Measurements from ENCODE around the gene ME1. TPM values are rescaled to one million over a fixed set of nuclear protein-coding genes. Genes with fewer than 3 reads are reported as not detected.
"Not testable (repeated sequence)": the region's sequence is repeated elsewhere in the genome, so short reads cannot be mapped to it uniquely, and the experiment has no call there.

ME1 gene
- total RNA-seq, 1 experiment from 2014 or later, result not detected

DNA sequence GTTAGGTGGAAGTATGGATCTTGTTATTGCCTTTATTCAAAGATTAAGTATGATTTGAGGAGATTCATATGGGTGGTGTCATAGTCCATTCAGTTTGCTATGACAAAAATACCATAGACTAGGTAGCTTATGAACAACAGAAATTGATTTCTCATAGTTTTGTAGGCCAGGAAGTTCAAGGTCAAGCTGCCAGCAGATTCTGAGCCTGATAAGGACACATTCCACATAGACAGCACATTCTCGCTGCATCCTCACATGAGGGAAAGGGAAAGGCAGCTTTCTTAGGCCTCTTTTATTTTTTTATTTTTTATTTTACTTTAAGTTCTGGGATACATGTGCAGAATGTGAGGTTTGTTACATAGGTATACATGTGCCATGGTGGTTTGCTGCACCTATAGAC is 27.7 kb downstream of the ME1 start:
- Histone ChIP-seq H3K27ac (no peak overlapping the region), H3K9me3 (replicated peaks) (no peaks in the 10 kb centered on the region), H3K27me3 (no peaks in the 10 kb centered on the region), H3K36me3 (no peaks in the 10 kb centered on the region), H3K4me3 (no peak overlapping the region), H3K4me1 (no peaks in the 10 kb centered on the region)
- DNase-seq, result no peak

DNA sequence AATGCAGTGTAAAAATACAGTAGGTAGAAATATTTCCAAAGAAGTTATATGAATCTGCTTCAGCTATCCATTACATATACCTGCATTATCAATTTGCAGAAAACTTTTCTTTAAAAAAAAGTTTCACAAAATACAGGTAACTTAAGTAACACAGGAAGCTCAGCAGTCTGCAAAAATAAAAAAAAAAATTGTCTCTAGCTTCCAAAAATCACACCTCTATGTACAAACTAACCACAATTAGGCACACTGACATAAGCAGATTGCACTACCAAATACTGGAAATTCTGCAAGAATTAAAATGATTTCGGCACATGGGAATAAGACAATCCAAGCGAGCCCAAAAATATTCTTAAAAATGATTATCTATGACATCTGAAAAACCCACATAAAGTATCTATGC is 41.2 kb downstream of the ME1 start:
- Histone ChIP-seq H3K27me3 (0 out of 2 replicates have a peak, but pooled peaks cover 2% of the 10 kb centered on the region), H3K4me1 (no peaks in the 10 kb centered on the region), H3K27ac (no peak overlapping the region), H3K36me3 (no peaks in the 10 kb centered on the region), H3K4me3 (no peak overlapping the region), H3K9me3 (replicated peaks) (no peaks in the 10 kb centered on the region)
- DNase-seq, result no peak

DNA sequence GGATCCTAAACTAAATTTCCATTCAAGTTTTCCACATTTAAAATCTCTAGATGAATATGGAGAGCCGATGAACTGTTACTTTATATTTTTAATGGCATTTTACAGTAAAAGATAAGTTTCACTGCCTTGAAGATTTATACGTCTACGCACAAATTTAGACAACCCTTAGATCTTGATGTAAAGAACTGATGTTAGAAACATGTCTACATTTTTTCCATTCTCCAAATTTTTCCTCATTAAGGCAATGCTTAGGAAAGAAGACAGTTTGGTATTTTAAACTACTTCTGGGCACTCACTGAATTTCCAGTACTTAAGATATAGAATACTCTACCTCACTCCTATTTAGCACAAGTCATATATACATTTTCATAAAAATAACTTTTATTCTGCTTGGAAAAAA is 45.4 kb downstream of the ME1 start:
- no peaks in the 10 kb centered on the region for H3K27me3 ChIP-seq
- DNase-seq, result no peak
- no peak overlapping the region for H3K27ac ChIP-seq
- H3K9me3 ChIP-seq (replicated peaks), result no peaks in the 10 kb centered on the region
- no peak overlapping the region for H3K4me3 ChIP-seq
- H3K36me3 ChIP-seq, result no peaks in the 10 kb centered on the region
- H3K4me1 ChIP-seq, result no peaks in the 10 kb centered on the region

DNA sequence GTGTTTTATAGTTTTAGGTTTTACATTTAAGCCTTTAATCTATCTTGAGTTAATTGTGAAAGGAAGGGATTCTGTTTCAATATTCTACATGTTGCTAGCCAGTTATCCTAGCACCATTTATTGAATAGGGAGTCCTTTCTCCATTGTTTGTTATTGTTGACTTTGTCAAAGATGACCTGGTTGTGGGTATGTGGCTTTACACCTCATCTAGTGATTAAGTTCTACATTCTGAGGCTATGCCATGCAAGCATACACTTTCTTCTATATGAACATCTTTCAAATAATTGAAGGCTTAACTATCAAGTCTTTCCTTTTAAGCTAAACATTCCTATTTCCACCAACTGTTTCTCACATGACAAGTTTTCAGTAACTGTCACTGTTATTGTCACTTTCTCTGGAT is 46.1 kb downstream of the ME1 start:
- Histone ChIP-seq H3K4me1 (no peaks in the 10 kb centered on the region), H3K27ac (no peak overlapping the region)

DNA sequence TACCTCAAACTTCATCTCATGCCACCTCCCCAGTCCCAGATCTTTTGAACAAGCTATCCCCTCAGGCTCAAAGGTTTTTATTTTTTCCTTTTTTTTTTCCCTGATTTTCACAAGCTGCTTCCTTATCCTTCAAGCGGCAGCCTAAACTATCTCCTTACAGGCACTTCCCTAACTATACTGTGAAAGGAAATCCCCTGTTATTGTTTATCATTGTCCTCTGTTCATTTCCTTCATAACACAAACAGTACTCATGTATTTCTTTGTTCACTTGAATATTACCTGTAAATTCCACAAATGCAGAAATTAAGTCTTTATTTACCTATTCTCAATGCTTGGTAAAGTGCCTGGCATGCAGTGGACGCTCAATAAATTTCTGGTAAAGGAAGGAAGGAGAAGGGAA is 48.9 kb downstream of the ME1 start:
- DNase-seq, result no peak
- no peaks in the 10 kb centered on the region for H3K9me3 ChIP-seq (replicated peaks)
- no peaks in the 10 kb centered on the region for H3K36me3 ChIP-seq
- H3K4me3 ChIP-seq, result no peak overlapping the region
- no peaks in the 10 kb centered on the region for H3K27me3 ChIP-seq
- H3K27ac ChIP-seq, result no peak overlapping the region
- no peaks in the 10 kb centered on the region for H3K4me1 ChIP-seq

More for the DNA sequence above, 46.1 kb downstream of the ME1 start:
- DNase-seq, result no peak
- Histone ChIP-seq H3K9me3 (replicated peaks) (no peaks in the 10 kb centered on the region), H3K4me3 (no peak overlapping the region), H3K27me3 (no peaks in the 10 kb centered on the region), H3K36me3 (no peaks in the 10 kb centered on the region)

DNA sequence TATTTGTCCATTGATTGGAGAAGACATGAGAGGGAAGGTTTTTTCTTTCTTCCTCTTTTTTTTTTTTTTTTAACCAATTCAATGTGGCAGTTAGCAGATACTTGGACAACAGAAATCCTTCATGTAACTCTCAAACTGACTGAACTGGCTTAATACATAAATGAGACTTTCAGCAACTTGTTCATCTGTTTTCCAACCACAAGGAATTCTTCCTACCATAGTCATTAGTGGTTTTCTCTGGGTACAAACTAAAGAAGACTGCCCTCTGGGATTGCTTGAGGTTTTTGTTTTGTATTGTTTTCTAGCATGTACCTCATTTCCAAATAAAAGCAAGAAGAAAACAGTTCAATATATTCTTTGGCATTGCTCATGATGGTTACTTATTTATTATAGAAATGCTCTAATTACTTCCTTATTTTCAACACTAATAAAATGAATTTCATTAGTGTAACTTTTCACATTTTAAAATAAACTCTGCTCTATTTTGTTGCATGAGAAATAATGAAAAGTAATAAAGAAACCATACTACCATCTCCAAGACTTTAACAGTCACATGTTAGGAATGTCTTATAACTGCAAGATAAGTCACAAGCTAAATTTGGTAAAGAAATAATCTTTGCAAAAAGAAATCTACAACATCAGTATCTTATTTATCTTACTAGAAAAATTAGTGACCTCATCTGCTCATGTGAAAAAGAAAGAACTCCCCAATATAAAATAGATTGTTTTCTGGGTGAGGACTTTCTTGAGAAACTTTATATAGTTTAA is 52.0 kb downstream of the ME1 start:
- Histone ChIP-seq H3K36me3 (no peaks in the 10 kb centered on the region), H3K9me3 (replicated peaks) (no peaks in the 10 kb centered on the region), H3K4me1 (no peaks in the 10 kb centered on the region), H3K27me3 (no peaks in the 10 kb centered on the region), H3K27ac (no peak overlapping the region), H3K4me3 (no peak overlapping the region)
- DNase-seq, result no peak

DNA sequence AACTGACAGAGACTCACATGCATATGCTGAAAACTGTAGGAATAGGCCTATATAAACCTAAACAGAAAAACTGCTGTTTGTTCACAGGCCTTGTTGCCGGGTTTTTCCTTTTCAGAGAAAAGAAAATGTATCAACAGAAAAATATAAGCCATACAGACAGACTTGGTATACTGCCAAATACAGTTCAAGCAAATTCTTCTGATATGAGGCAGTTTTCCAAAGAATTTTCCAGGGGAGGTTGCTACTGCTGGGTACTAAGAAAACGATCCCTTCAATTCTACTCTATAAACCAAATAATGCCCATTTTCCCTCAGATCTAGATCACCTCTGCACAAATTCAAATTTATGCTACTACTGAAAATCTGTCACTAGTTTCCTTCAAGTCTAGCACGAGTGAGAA is 59.4 kb downstream of the ME1 start:
- H3K27me3 ChIP-seq, result no peaks in the 10 kb centered on the region
- DNase-seq, result no peak

DNA sequence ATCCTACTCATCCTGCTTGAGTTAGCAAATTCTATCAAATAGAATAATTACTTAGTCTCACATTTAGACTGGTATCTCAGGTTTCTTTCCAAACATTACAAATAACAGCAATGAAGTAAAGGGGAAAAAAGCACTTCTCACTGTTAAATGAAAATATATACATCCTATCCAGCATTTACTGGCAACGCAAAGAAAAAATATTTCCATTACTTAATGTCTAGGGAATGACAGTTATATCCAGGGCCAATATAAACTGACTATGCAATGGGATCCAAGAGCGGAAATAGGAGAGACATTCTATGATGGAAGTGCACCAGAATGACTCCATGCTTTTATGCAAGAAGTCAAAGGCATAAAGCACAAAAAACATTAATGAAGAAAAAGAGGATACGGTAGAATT is 60.3 kb downstream of the ME1 start:
- H3K36me3 ChIP-seq, result no peaks in the 10 kb centered on the region
- H3K4me1 ChIP-seq, result no peaks in the 10 kb centered on the region
- 0 out of 2 replicates have a peak, but pooled peaks cover 2% of the 10 kb centered on the region for H3K27me3 ChIP-seq
- H3K9me3 ChIP-seq (replicated peaks), result no peaks in the 10 kb centered on the region
- no peak for DNase-seq
- H3K27ac ChIP-seq, result no peak overlapping the region
- H3K4me3 ChIP-seq, result no peak overlapping the region

More for the DNA sequence above, 59.4 kb downstream of the ME1 start:
- H3K36me3 ChIP-seq, result no peaks in the 10 kb centered on the region
- no peak overlapping the region for H3K27ac ChIP-seq
- H3K4me1 ChIP-seq, result no peaks in the 10 kb centered on the region
- H3K9me3 ChIP-seq (replicated peaks), result no peaks in the 10 kb centered on the region
- no peak overlapping the region for H3K4me3 ChIP-seq

DNA sequence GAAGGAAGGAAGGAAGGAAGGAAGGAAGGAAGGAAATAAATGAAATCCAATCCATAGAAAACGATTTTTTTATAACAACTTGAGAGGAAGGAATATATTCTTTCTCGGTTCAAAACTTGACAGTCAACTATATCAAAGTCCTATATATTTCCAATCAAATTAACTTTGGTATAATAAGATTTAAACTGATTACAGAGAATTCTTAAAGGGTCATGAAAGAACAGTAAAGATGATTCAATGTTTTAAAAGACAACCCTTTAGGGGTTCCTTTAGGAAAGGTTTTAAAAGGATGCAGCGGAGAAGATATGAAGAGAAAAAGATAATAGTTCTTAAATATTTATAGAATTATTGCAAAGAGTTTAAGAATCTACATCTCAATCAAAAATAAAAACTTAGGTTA is 61.2 kb downstream of the ME1 start:
- H3K4me3 ChIP-seq, result no peak overlapping the region
- no peaks in the 10 kb centered on the region for H3K9me3 ChIP-seq (replicated peaks)
- no peak overlapping the region for H3K27ac ChIP-seq
- H3K4me1 ChIP-seq, result no peaks in the 10 kb centered on the region
- H3K36me3 ChIP-seq, result no peaks in the 10 kb centered on the region
- DNase-seq, result no peak
- H3K27me3 ChIP-seq, result 0 out of 2 replicates have a peak, but pooled peaks cover 2% of the 10 kb centered on the region

DNA sequence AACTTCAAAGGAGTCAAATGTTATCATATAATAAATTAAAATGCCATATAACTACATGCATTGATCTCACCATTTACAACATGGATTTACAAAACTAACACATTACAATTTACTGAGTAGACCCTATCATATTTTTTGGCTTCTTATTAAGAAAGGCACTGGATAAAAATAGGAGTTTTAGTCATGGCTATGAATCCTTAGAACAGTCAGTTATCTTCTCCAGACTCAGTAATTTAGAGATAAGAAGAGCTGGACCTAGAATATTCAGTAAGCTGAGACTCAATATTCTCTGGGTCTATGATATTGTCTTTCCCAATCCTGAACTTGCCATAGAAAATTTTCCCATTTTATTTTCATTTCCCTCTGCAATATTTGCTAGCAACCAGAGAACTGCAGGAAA is 62.3 kb downstream of the ME1 start:
- no peak for DNase-seq
- Histone ChIP-seq H3K27me3 (0 out of 2 replicates have a peak, but pooled peaks cover 2% of the 10 kb centered on the region), H3K9me3 (replicated peaks) (no peaks in the 10 kb centered on the region), H3K4me3 (no peak overlapping the region), H3K4me1 (no peaks in the 10 kb centered on the region), H3K36me3 (no peaks in the 10 kb centered on the region), H3K27ac (no peak overlapping the region)

DNA sequence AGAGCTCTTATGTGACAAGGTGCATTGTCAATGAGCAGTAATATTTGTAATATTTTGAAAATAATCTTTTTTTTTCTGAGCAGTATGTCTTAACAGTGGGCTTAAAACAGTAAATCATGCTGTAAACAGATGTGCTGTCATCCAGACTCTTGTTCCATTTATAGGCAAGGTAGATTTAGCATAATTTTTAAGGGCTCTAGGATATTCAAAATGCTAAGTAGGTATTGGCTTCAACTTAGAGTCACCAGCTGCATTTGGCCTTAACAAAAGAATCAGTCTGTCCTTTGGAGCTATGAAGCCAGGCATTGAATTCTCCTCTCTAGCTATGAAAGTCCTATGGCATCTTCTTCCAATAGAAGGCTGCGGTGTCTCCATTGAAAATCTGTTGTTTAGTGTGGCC is 63.7 kb downstream of the ME1 start:
- Histone ChIP-seq H3K27ac (no peak overlapping the region), H3K36me3 (no peaks in the 10 kb centered on the region), H3K27me3 (0 out of 2 replicates have a peak, but pooled peaks cover 2% of the 10 kb centered on the region), H3K4me3 (no peak overlapping the region), H3K4me1 (no peaks in the 10 kb centered on the region), H3K9me3 (replicated peaks) (no peaks in the 10 kb centered on the region)
- no peak for DNase-seq

DNA sequence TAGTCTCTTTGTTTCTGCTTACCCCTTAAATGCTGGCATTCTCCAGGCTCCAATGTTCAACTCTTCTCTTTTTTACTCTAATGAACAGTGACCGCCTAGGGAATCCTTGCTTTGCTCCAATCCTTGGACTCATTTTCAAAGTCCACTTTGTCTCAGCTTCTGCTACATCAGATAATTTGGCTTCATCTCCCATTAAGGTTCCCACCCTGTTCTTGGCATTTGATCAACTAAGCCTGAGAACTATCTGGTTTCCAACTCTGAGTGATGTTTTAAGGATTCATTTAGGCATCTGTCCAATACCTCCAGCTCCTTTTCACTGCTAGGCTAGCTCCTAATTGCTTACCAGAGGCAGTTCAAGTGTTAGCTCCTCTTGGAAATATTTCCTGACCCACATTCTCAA is 64.9 kb downstream of the ME1 start:
- Histone ChIP-seq H3K9me3 (replicated peaks) (no peaks in the 10 kb centered on the region), H3K36me3 (no peaks in the 10 kb centered on the region), H3K4me3 (no peak overlapping the region), H3K4me1 (no peaks in the 10 kb centered on the region), H3K27me3 (0 out of 2 replicates have a peak, but pooled peaks cover 2% of the 10 kb centered on the region), H3K27ac (no peak overlapping the region)
- DNase-seq, result no peak

DNA sequence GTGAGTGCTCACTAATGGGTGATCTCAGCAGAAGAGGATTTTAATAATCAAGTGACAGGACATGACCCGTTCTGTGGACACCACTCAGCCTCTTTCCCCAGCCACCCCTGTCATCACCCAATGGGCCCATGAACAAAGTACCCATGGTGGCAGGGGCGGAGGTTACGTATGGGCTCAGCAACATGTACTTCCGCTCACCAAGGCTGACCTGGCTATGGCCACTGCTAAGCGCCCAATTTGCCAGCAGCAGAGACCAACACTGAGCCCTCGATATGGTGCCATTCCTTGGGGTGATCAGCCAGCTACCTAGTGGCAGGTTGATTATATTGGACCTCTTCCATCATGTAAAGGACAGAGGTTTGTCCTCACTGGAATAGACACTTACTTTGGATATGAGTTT is 68.5 kb downstream of the ME1 start:
- not testable (repeated sequence) for H3K4me1 ChIP-seq; H3K4me3 ChIP-seq; H3K9me3 ChIP-seq (replicated peaks); H3K36me3 ChIP-seq; H3K27ac ChIP-seq; DNase-seq; H3K27me3 ChIP-seq

DNA sequence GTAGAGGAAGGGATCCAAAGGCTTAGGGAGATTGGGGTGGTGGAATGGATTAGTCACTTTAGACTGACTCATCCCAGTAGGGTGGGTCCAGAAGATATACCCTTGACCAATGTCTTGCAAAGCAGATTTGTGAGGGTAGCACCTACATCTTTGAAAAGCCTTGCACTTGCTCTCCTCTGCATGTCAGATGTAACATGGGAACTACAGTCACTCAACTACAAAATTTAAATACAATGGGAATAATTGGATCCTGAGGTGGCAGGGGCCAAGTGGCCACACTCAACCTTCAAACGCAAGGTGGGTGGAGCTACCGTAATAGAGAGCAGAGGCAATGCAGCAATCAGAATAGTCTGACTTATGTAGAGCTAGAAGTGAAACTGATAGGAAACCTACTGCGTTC is 71.2 kb downstream of the ME1 start:
- Histone ChIP-seq H3K4me3 (no peak overlapping the region), H3K27ac (no peak overlapping the region), H3K27me3 (no peaks in the 10 kb centered on the region), H3K36me3 (no peaks in the 10 kb centered on the region), H3K9me3 (replicated peaks) (no peaks in the 10 kb centered on the region), H3K4me1 (no peaks in the 10 kb centered on the region)
- DNase-seq, result no peak

DNA sequence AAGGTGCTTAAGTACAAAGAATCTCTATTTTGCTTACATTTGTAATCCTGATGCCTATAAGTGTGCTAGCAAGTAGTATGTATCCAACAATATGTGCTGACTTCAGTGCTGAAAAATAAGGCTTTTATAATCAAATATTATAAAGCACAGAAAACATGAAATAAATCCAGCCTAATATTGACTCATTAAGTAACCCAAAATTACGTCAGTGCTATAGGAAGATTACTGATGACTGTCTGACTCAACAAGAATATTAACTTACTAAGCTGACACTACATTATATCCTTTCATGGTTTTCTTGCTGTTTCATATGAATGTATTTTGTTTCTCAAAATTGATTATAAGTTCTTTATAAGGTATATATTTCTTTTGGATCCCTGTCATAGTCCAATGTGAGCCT is 76.1 kb downstream of the ME1 start:
- Histone ChIP-seq H3K27ac (no peak overlapping the region), H3K4me3 (no peak overlapping the region), H3K36me3 (no peaks in the 10 kb centered on the region), H3K27me3 (no peaks in the 10 kb centered on the region), H3K9me3 (replicated peaks) (no peaks in the 10 kb centered on the region), H3K4me1 (no peaks in the 10 kb centered on the region)
- no peak for DNase-seq

DNA sequence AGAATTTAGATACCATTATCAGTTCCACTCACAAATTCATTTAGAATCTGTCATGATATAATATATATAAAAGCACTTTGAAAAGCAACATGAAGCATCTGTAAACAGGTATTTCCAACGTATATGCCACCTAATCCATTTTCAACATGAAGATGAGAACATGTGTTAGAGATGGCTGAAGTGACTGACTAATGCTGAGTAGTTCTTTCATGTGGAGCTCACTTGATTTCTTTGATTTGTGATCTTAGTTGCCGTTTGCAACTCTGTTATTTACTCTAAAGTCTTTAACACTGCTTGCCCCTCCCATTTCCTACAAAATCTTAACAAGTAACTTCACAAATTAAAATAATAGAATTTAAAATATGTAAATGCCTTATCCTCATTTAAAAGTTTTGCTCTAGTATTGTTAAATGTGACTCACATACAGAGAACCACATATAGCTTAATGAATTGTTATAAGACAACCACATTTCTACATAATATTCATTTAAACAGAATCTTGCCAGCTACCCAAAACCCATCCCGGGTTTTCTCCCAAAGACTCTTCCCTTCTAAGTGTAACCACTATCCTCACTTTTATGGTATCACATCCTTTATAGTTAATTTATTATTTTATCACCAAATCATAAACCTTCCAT is 78.3 kb downstream of the ME1 start:
- Histone ChIP-seq H3K36me3 (no peaks in the 10 kb centered on the region), H3K27me3 (no peaks in the 10 kb centered on the region), H3K4me1 (no peaks in the 10 kb centered on the region), H3K4me3 (no peak overlapping the region), H3K27ac (no peak overlapping the region), H3K9me3 (replicated peaks) (no peaks in the 10 kb centered on the region)
- no peak for DNase-seq

Measured in SJCRH30 (cell line).